IMR-90 (cell line): Measurements from ENCODE around the gene KIF1B. TPM values are rescaled to one million over a fixed set of nuclear protein-coding genes. Genes with fewer than 3 reads are reported as not detected.

Experiments used
- ATAC-seq: fragments of 200-7000 bp; cut with Tn5 transposase; 2 replicates; pipeline ENCODE4 v1.9.1; 2020; ENCODE audit warnings: low read depth, mild to moderate bottlenecking, moderate library complexity
- BruUV-seq: library from RNA; stranded (reverse); fragments of 400-500 nt; replicated peaks from 2 replicates; lab custom pipeline; 2021; lab: Mats Ljungman, UMichigan
- CTCF ChIA-PET: fragments of 300-600 bp; formaldehyde crosslinking; extraction: SDS; loops from one replicate; lab custom pipeline; 2021; ENCODE audit warnings: antibody characterized with exemption; lab: Yijun Ruan, JAX
- POLR2A ChIA-PET: fragments of 300-600 bp; sonication (Branson Sonifier 250); formaldehyde crosslinking; loops from one replicate; lab custom pipeline; 2022; ENCODE audit warnings: antibody characterized with exemption; ENCODE audit not compliant: unreplicated experiment; lab: Charles Lee
- DNase-seq: peaks from one replicate; pipeline ENCODE4 v3.0.0; 2013
- H2AFZ ChIP-seq: replicated peaks from 2 replicates; pipeline ENCODE3; 2013; ENCODE audit warnings: low read length, mild to moderate bottlenecking; ENCODE audit not compliant: poor library complexity
- H2AK5ac ChIP-seq: 2 replicates; pipeline ENCODE4 v1.6.1; 2013; ENCODE audit warnings: low read depth, low read length, inconsistent platforms
- H2AK9ac ChIP-seq: replicated peaks from 2 replicates; pipeline ENCODE3; 2013; ENCODE audit warnings: mild to moderate bottlenecking, low read depth, low read length, moderate library complexity; ENCODE audit not compliant: poor library complexity
- H2BK120ac ChIP-seq: 2 replicates; pipeline ENCODE4 v1.6.1; 2013; ENCODE audit warnings: low read depth, low read length, inconsistent platforms
- H2BK15ac ChIP-seq: 3 replicates; pipeline ENCODE4 v1.6.1; 2013; ENCODE audit warnings: low read depth, low read length, inconsistent platforms
- H2BK20ac ChIP-seq: 2 replicates; pipeline ENCODE4 v1.6.1; 2013; ENCODE audit warnings: low read depth, mild to moderate bottlenecking, inconsistent platforms, low read length, moderate library complexity
- H2BK5ac ChIP-seq: 2 replicates; pipeline ENCODE4 v1.6.1; 2013; ENCODE audit warnings: mild to moderate bottlenecking, low read depth, low read length, inconsistent platforms; ENCODE audit not compliant: poor library complexity, severe bottlenecking
- H3K14ac ChIP-seq: replicated peaks from 2 replicates; pipeline ENCODE4 v1.6.1; 2013; ENCODE audit warnings: low read depth, low read length, inconsistent platforms
- H3K18ac ChIP-seq: 2 replicates; pipeline ENCODE4 v1.6.1; 2013; ENCODE audit warnings: low read depth, low read length, control low read depth
- H3K23ac ChIP-seq: 2 replicates; pipeline ENCODE4 v1.6.1; 2013; ENCODE audit warnings: low read depth, low read length, inconsistent platforms
- H3K27ac ChIP-seq: 2 replicates; pipeline ENCODE4 v1.5.1; 2013; ENCODE audit warnings: mild to moderate bottlenecking, control low read depth, low read length; ENCODE audit not compliant: insufficient read depth
- H3K27me3 ChIP-seq: 2 replicates; pipeline ENCODE4 v1.6.1; 2013; ENCODE audit warnings: low read length; ENCODE audit not compliant: control insufficient read depth, insufficient read depth
- H3K36me3 ChIP-seq: 2 replicates; pipeline ENCODE4 v1.6.1; 2013; ENCODE audit warnings: low read length, mixed read lengths; ENCODE audit not compliant: control insufficient read depth, insufficient read depth
- H3K4ac ChIP-seq: 2 replicates; pipeline ENCODE4 v1.6.1; 2013; ENCODE audit warnings: low read depth, low read length, inconsistent platforms
- H3K4me1 ChIP-seq: 2 replicates; pipeline ENCODE4 v1.6.1; 2013; ENCODE audit warnings: low read length, mixed read lengths; ENCODE audit not compliant: control insufficient read depth, insufficient read depth
- H3K4me2 ChIP-seq: 2 replicates; pipeline ENCODE4 v1.6.1; 2013; ENCODE audit warnings: low read depth, mild to moderate bottlenecking, control low read depth, low read length, moderate library complexity
- H3K4me3 ChIP-seq: 2 replicates; pipeline ENCODE4 v1.5.1; 2013; ENCODE audit warnings: low read depth, mild to moderate bottlenecking, control low read depth, low read length, moderate library complexity; ENCODE audit not compliant: insufficient read depth
- H3K56ac ChIP-seq: 2 replicates; pipeline ENCODE4 v1.6.1; 2013; ENCODE audit warnings: low read length, inconsistent platforms; ENCODE audit not compliant: insufficient read depth; ENCODE audit errors: extremely low read depth
- H3K79me1 ChIP-seq, 2 experiments: 2 replicates each; pipeline ENCODE4 v1.6.1; 2013; ENCODE audit warnings: low read length in 2 of 2, inconsistent platforms in 1 of 2, low read depth in 1 of 2
- H3K9ac ChIP-seq: 2 replicates; pipeline ENCODE4 v1.6.1; 2013; ENCODE audit warnings: low read depth, low read length, control low read depth
- H3K9me1 ChIP-seq: 2 replicates; pipeline ENCODE4 v1.6.1; 2013; ENCODE audit warnings: low read length, inconsistent platforms; ENCODE audit not compliant: insufficient read depth
- H3K9me3 ChIP-seq: 2 replicates; pipeline ENCODE4 v1.6.1; 2013; ENCODE audit warnings: low read length; ENCODE audit not compliant: control insufficient read depth, insufficient read depth
- H4K20me1 ChIP-seq: 2 replicates; pipeline ENCODE4 v1.6.1; 2013; ENCODE audit warnings: low read length, inconsistent platforms; ENCODE audit not compliant: insufficient read depth
- H4K5ac ChIP-seq: 2 replicates; pipeline ENCODE4 v1.6.1; 2013; ENCODE audit warnings: mild to moderate bottlenecking, low read depth, low read length, control low read depth
- H4K8ac ChIP-seq, 2 experiments: 2 replicates each; pipeline ENCODE4 v1.6.1; 2013; ENCODE audit warnings: low read depth in 2 of 2, low read length in 2 of 2, control low read depth in 1 of 2, inconsistent platforms in 1 of 2
- H4K91ac ChIP-seq: 2 replicates; pipeline ENCODE4 v1.6.1; 2013; ENCODE audit warnings: low read depth, low read length, inconsistent platforms; ENCODE audit not compliant: insufficient read depth
- BHLHE40 ChIP-seq: fragments of 150-350 bp; IDR thresholded peaks from 2 replicates; pipeline ENCODE4 v1.6.1; 2016; ENCODE audit warnings: mild to moderate bottlenecking, low read depth, low read length
- CHD1 ChIP-seq: IDR thresholded peaks from 2 replicates; pipeline ENCODE4 v1.6.1; 2012; ENCODE audit warnings: low read depth, low read length, improper control_type of control experiment
- CTCF ChIP-seq: conservative IDR thresholded peaks from 2 replicates; pipeline ENCODE4 v1.5.1; 2012; ENCODE audit warnings: mild to moderate bottlenecking, low read depth, low read length, improper control_type of control experiment
- ELK1 ChIP-seq: fragments of 150-350 bp; IDR thresholded peaks from 2 replicates; pipeline ENCODE4 v1.6.1; 2016; ENCODE audit warnings: low read depth, mild to moderate bottlenecking, low read length, moderate library complexity, borderline replicate concordance
- FOS ChIP-seq: fragments of 150-350 bp; IDR thresholded peaks from 2 replicates; pipeline ENCODE4 v1.6.1; 2016; ENCODE audit warnings: low read depth, low read length
- MAZ ChIP-seq: IDR thresholded peaks from 2 replicates; pipeline ENCODE4 v1.6.1; 2012; ENCODE audit warnings: low read depth, mild to moderate bottlenecking, low read length, improper control_type of control experiment, moderate library complexity, borderline replicate concordance
- MXI1 ChIP-seq: IDR thresholded peaks from 2 replicates; pipeline ENCODE4 v1.6.1; 2012; ENCODE audit warnings: low read depth, mild to moderate bottlenecking, low read length, moderate library complexity, borderline replicate concordance
- POLR2A ChIP-seq: IDR thresholded peaks from 2 replicates; pipeline ENCODE4 v1.6.1; 2012; ENCODE audit warnings: mild to moderate bottlenecking, low read depth, low read length
- RCOR1 ChIP-seq: IDR thresholded peaks from 2 replicates; pipeline ENCODE4 v1.6.1; 2012; ENCODE audit warnings: mild to moderate bottlenecking, low read length, improper control_type of control experiment; ENCODE audit not compliant: insufficient replicate concordance
- RFX5 ChIP-seq: IDR thresholded peaks from 2 replicates; pipeline ENCODE4 v1.8.0; 2012; ENCODE audit warnings: low read depth, mild to moderate bottlenecking, low read length, moderate library complexity
- SMC3 ChIP-seq: fragments of 150-350 bp; IDR thresholded peaks from 2 replicates; pipeline ENCODE4 v1.6.1; 2016; ENCODE audit warnings: low read depth, mild to moderate bottlenecking, antibody characterized with exemption, low read length, moderate library complexity
- USF2 ChIP-seq: fragments of 150-350 bp; IDR thresholded peaks from 2 replicates; pipeline ENCODE4 v1.6.1; 2017; ENCODE audit warnings: mild to moderate bottlenecking, antibody characterized with exemption, low read length, low read depth
- WGBS, 2 experiments: methylation state at CpG; one replicate each; pipeline versions ENCODE4 v1.1.5 to v1.1.7; 2013; ENCODE audit warnings: missing lambda C conversion rate in 2 of 2; ENCODE audit not compliant: insufficient read length in 1 of 2; ENCODE audit errors: extremely low coverage in 2 of 2; 5-methylcytosine and 5-hydroxymethylcytosine counted together
- dilution Hi-C: fragments of 300-500 bp; cut with HindIII; formaldehyde crosslinking; loops from one replicate; pipeline ENCODE4 v1.14.3; 2018; ENCODE audit warnings: low sequenced_read_pairs; ENCODE audit not compliant: unreplicated experiment
- in situ Hi-C: fragments of 300-500 bp; cut with MboI; formaldehyde crosslinking; loops from 3 replicates; pipeline ENCODE4 v1.14.3; 2019; ENCODE audit warnings: low sequenced_read_pairs, inconsistent platforms, mixed read lengths
- intact Hi-C: fragments of 100-400 bp; cut with micrococcal nuclease; formaldehyde crosslinking; loops from 2 replicates; pipeline ENCODE4 v1.10.0; 2022
- polyA plus RNA-seq, 3 experiments: library from polyadenylated mRNA; depleted of rRNA; stranded (reverse); fragments of >200 nt; gene quantifications; 2 replicates each; pipeline ENCODE4 v1.2.3, GENCODE V29; 2012; ENCODE audit warnings: low replicate concordance in 1 of 3
- total RNA-seq: library from RNA; depleted of rRNA; stranded (reverse); fragments of >200 nt; gene quantifications from 2 replicates; pipeline ENCODE4 v1.2.3, GENCODE V29; 2012

KIF1B gene
- total and polyA plus RNA-seq, 2 of the 4 experiments (the other 2 are of a cell fraction), result 13.0 to 21.1 TPM

- no peaks in the 10 kb centered on the region for H4K20me1 ChIP-seq
- no peak overlapping the region for H2BK5ac ChIP-seq
- H3K79me1 ChIP-seq, result no peaks in the 10 kb centered on the region
- no peak overlapping the region for H3K14ac ChIP-seq
- H3K4me1 ChIP-seq, result no peaks in the 10 kb centered on the region
- no peak overlapping the region for H3K56ac ChIP-seq
- in situ Hi-C loops, result no loop called here
- no peak overlapping the region for H4K8ac ChIP-seq
- dilution Hi-C loops, result no loop called here
- H3K18ac ChIP-seq, result no peak overlapping the region
- TF ChIP-seq MXI1 (no peak), CHD1 (no peak), RFX5 (no peak), CTCF (no peak), POLR2A (no peak), MAZ (no peak), SMC3 (no peak), FOS (no peak), RCOR1 (no peak), USF2 (no peak), BHLHE40 (no peak), ELK1 (no peak)
- H2AFZ ChIP-seq, result no peak overlapping the region
- ATAC-seq (no peak), DNase-seq (no peak)
- no peak overlapping the region for H4K5ac ChIP-seq
- H3K36me3 ChIP-seq, result peaks cover 2% of the 10 kb centered on the region; the same call in 1 of the 2 replicates
- H3K23ac ChIP-seq, result no peak overlapping the region
- intact Hi-C loops, result no loop called here
- no peak overlapping the region for H3K4me3 ChIP-seq
- no TSS peak for BruUV-seq
- H2BK20ac ChIP-seq, result no peak overlapping the region
- CTCF ChIA-PET, result interaction anchor here (1.2 kb wide), 1 partner anchor 106 kb away, joined by 3 read pairs; the partner anchor contains the start of gene KIF1B
- H2AK5ac ChIP-seq, result no peak overlapping the region
- H4K91ac ChIP-seq, result no peak overlapping the region
- H3K27me3 ChIP-seq, result no peaks in the 10 kb centered on the region
- H3K9me3 ChIP-seq, result no peaks in the 10 kb centered on the region
- H2BK15ac ChIP-seq, result no peak overlapping the region
- no peak overlapping the region for H3K4ac ChIP-seq
- H3K4me2 ChIP-seq, result no peak overlapping the region
- H3K9me1 ChIP-seq, result no peaks in the 10 kb centered on the region
- no CpG with 5 or more reads among the region's 2 CpGs for WGBS, 2 experiments
- POLR2A ChIA-PET, result interaction anchor here (0.6 kb wide), 1 partner anchor 103 kb away, joined by 3 read pairs; no protein-coding TSS in a partner anchor
- no peak overlapping the region for H3K27ac ChIP-seq
- no peak overlapping the region for H2BK120ac ChIP-seq
- H2AK9ac ChIP-seq, result no peak overlapping the region
- no peak overlapping the region for H3K9ac ChIP-seq
Measured at GRCh38 chr1:10316752-10317151, 106.4 kb downstream of the KIF1B start.
